H9 (cell line): ENCODE data around the gene LMCD1. TPM values are rescaled to one million over a fixed set of nuclear protein-coding genes. Genes with fewer than 3 reads are reported as not detected.

Experiments
- DNase-seq: peaks from one replicate; pipeline ENCODE4 v3.0.0-alpha.2; 2017
- H2AFZ ChIP-seq: one replicate; pipeline ENCODE4 v1.6.1; 2013; ENCODE audit warnings: mild to moderate bottlenecking, low read length, control low read depth, moderate library complexity
- H2AK5ac ChIP-seq: 2 replicates; pipeline ENCODE4 v1.6.1; 2013; ENCODE audit warnings: low read length, control low read depth, mixed read lengths; ENCODE audit not compliant: insufficient read length
- H2BK120ac ChIP-seq: one replicate; pipeline ENCODE4 v1.6.1; 2013; ENCODE audit warnings: low read depth, mild to moderate bottlenecking, low read length, control low read depth, inconsistent platforms; ENCODE audit not compliant: poor library complexity, severe bottlenecking
- H2BK12ac ChIP-seq: 2 replicates; pipeline ENCODE4 v1.6.1; 2013; ENCODE audit warnings: low read length, control low read depth, mixed read lengths, low read depth; ENCODE audit not compliant: insufficient read length
- H2BK15ac ChIP-seq: 2 replicates; pipeline ENCODE4 v1.6.1; 2013; ENCODE audit warnings: low read depth, low read length, control low read depth
- H2BK20ac ChIP-seq: one replicate; pipeline ENCODE4 v1.6.1; 2013; ENCODE audit warnings: low read depth, mild to moderate bottlenecking, low read length, control low read depth, inconsistent platforms; ENCODE audit not compliant: poor library complexity, severe bottlenecking
- H2BK5ac ChIP-seq: 2 replicates; pipeline ENCODE4 v1.6.1; 2013; ENCODE audit warnings: low read length, control low read depth, mixed read lengths; ENCODE audit not compliant: insufficient read length
- H3K14ac ChIP-seq: 2 replicates; pipeline ENCODE4 v1.6.1; 2013; ENCODE audit warnings: low read length, control low read depth; ENCODE audit not compliant: insufficient read depth
- H3K18ac ChIP-seq: 2 replicates; pipeline ENCODE4 v1.6.1; 2013; ENCODE audit warnings: low read depth, mild to moderate bottlenecking, mixed read lengths, low read length, control low read depth; ENCODE audit not compliant: insufficient read length
- H3K23ac ChIP-seq: 2 replicates; pipeline ENCODE4 v1.6.1; 2013; ENCODE audit warnings: low read length, control low read depth, mixed read lengths, low read depth; ENCODE audit not compliant: insufficient read length
- H3K23me2 ChIP-seq: 2 replicates; pipeline ENCODE4 v1.6.1; 2013; ENCODE audit warnings: low read depth, mild to moderate bottlenecking, mixed read lengths, low read length, control low read depth; ENCODE audit not compliant: insufficient read length, poor library complexity, severe bottlenecking
- H3K27ac ChIP-seq: 2 replicates; pipeline ENCODE4 v1.5.1; 2013; ENCODE audit warnings: low read length, control low read depth, mixed read lengths, low read depth; ENCODE audit not compliant: insufficient read length
- H3K27me3 ChIP-seq: 2 replicates; pipeline ENCODE4 v1.6.1; 2013; ENCODE audit warnings: low read length, control low read depth, inconsistent platforms; ENCODE audit not compliant: insufficient read depth
- H3K4ac ChIP-seq: 2 replicates; pipeline ENCODE4 v1.6.1; 2013; ENCODE audit warnings: low read depth, mild to moderate bottlenecking, control low read depth, inconsistent platforms, low read length, moderate library complexity
- H3K4me1 ChIP-seq: 2 replicates; pipeline ENCODE4 v1.6.1; 2013; ENCODE audit warnings: low read length, control low read depth, inconsistent platforms; ENCODE audit not compliant: insufficient read depth
- H3K4me2 ChIP-seq: 2 replicates; pipeline ENCODE4 v1.6.1; 2013; ENCODE audit warnings: low read length, control low read depth, mixed read lengths; ENCODE audit not compliant: insufficient read length, insufficient read depth
- H3K56ac ChIP-seq: 2 replicates; pipeline ENCODE4 v1.6.1; 2013; ENCODE audit warnings: low read depth, mild to moderate bottlenecking, mixed read lengths, low read length, control low read depth; ENCODE audit not compliant: insufficient read length
- H3K79me1 ChIP-seq: 2 replicates; pipeline ENCODE4 v1.6.1; 2013; ENCODE audit warnings: low read depth, mild to moderate bottlenecking, moderate library complexity, low read length, control low read depth, inconsistent platforms; ENCODE audit not compliant: insufficient read depth, poor library complexity, severe bottlenecking
- H3K79me2 ChIP-seq: 2 replicates; pipeline ENCODE4 v1.6.1; 2013; ENCODE audit warnings: low read length, control low read depth, inconsistent platforms; ENCODE audit not compliant: insufficient read depth
- H3K9ac ChIP-seq: 2 replicates; pipeline ENCODE4 v1.6.1; 2013; ENCODE audit warnings: low read length, control low read depth, mixed read lengths; ENCODE audit not compliant: insufficient read length; ENCODE audit errors: extremely low read depth
- H3K9me3 ChIP-seq: one replicate; pipeline ENCODE4 v1.6.1; 2013; ENCODE audit warnings: low read depth, low read length, inconsistent platforms; ENCODE audit not compliant: control insufficient read depth
- H3T11ph ChIP-seq: one replicate; pipeline ENCODE4 v1.6.1; 2013; ENCODE audit warnings: mild to moderate bottlenecking, low read length, control low read depth, inconsistent platforms
- H4K20me1 ChIP-seq: one replicate; pipeline ENCODE4 v1.6.1; 2013; ENCODE audit not compliant: control insufficient read depth, insufficient read length, insufficient read depth
- H4K5ac ChIP-seq: 2 replicates; pipeline ENCODE4 v1.6.1; 2013; ENCODE audit warnings: low read depth, mild to moderate bottlenecking, mixed read lengths, low read length, control low read depth; ENCODE audit not compliant: insufficient read length
- H4K8ac ChIP-seq: replicated peaks from 2 replicates; pipeline ENCODE4 v1.6.1; 2013; ENCODE audit warnings: low read length, control low read depth, mixed read lengths, low read depth; ENCODE audit not compliant: insufficient read length
- H4K91ac ChIP-seq: 2 replicates; pipeline ENCODE4 v1.6.1; 2013; ENCODE audit warnings: low read depth, mild to moderate bottlenecking, moderate library complexity, mixed read lengths, low read length, control low read depth; ENCODE audit not compliant: insufficient read length
- H3K27ac Mint-ChIP-seq, 3 experiments: 2 replicates in 2 of 3; 3 replicates in 1 of 3; pipeline ENCODE4 v1.8.0; 2020 to 2021; ENCODE audit warnings: mixed read lengths in 3 of 3, mild to moderate bottlenecking in 1 of 3, moderate library complexity in 1 of 3
- H3K27me3 Mint-ChIP-seq: 2 replicates; pipeline ENCODE4 v1.8.0; 2021; ENCODE audit warnings: low read depth, mild to moderate bottlenecking, moderate library complexity, mixed read lengths
- H3K36me3 Mint-ChIP-seq, 3 experiments: 2 replicates in 2 of 3; 3 replicates in 1 of 3; pipeline ENCODE4 v1.8.0; 2020 to 2021; ENCODE audit warnings: low read depth in 3 of 3, mixed read lengths in 3 of 3; ENCODE audit not compliant: insufficient read depth in 1 of 3
- H3K4me1 Mint-ChIP-seq, 2 experiments: 2 replicates each; pipeline ENCODE4 v1.8.0; 2020; ENCODE audit warnings: mixed read lengths in 2 of 2
- H3K4me3 Mint-ChIP-seq, 2 experiments: 2 replicates in 1 of 2; 3 replicates in 1 of 2; pipeline ENCODE4 v1.8.0; 2020 to 2021; ENCODE audit warnings: mild to moderate bottlenecking in 2 of 2, mixed read lengths in 2 of 2, moderate library complexity in 1 of 2
- H3K9me3 Mint-ChIP-seq, 2 experiments: 2 replicates in 1 of 2; 3 replicates in 1 of 2; pipeline ENCODE4 v1.8.0; 2020; ENCODE audit warnings: mild to moderate bottlenecking in 2 of 2, mixed read lengths in 2 of 2, moderate library complexity in 1 of 2
- CTCF ChIP-seq: fragments of 200-600 bp; sonication (generic); conservative IDR thresholded peaks from 3 replicates; pipeline ENCODE4 v1.8.0; 2021; ENCODE audit warnings: antibody characterized with exemption, mild to moderate bottlenecking
- WGBS: extraction: QIAGEN DNeasy Blood & Tissue Kit; methylation state at CpG from one replicate; pipeline ENCODE4 v1.1.7; 2013; ENCODE audit warnings: missing lambda C conversion rate, low lambda C conversion rate, mixed read lengths; ENCODE audit not compliant: insufficient read length; ENCODE audit errors: extremely low coverage; 5-methylcytosine and 5-hydroxymethylcytosine counted together
- total RNA-seq: library from RNA; stranded (reverse); gene quantifications from 2 replicates; pipeline ENCODE4 v1.2.1, GENCODE V29; 2021

LMCD1 gene
- total RNA-seq, 1 experiment from 2014 or later: 19.2 TPM

GRCh38 chr3:8562081-8562595 is 60.5 kb downstream of the LMCD1 start:
- no peak overlapping the region for H2BK15ac ChIP-seq
- no peaks in the 10 kb centered on the region for H4K20me1 ChIP-seq
- H2AK5ac ChIP-seq: no peak overlapping the region
- H3K4me2 ChIP-seq: no peak overlapping the region
- no peak overlapping the region for H3K27ac ChIP-seq
- H3K27me3 ChIP-seq: no peaks in the 10 kb centered on the region
- H2BK5ac ChIP-seq: no peak overlapping the region
- no peak overlapping the region for H4K91ac ChIP-seq
- H3K79me1 ChIP-seq: no peaks in the 10 kb centered on the region
- no peak for DNase-seq
- WGBS: no CpG with 5 or more reads among the region's 3 CpGs
- H3K14ac ChIP-seq: no peak overlapping the region
- no peak overlapping the region for H3K4ac ChIP-seq
- no peak overlapping the region for H4K8ac ChIP-seq
- H3K27me3 Mint-ChIP-seq: no peaks in the 10 kb centered on the region
- TF ChIP-seq CTCF: no peak
- H2BK12ac ChIP-seq: no peak overlapping the region
- no peak overlapping the region for H3K9ac ChIP-seq
- no peaks in the 10 kb centered on the region for H3K23me2 ChIP-seq
- no peak overlapping the region for H3K4me3 Mint-ChIP-seq
- H3K9me3 ChIP-seq: no peaks in the 10 kb centered on the region
- H2BK20ac ChIP-seq: no peak overlapping the region
- H3T11ph ChIP-seq: no peak overlapping the region
- H3K27ac Mint-ChIP-seq: peak overlapping the region in 1 of 3 experiments; percentile 41; a peak in 2 of 7 replicates
- no peak overlapping the region for H3K56ac ChIP-seq
- H3K4me1 Mint-ChIP-seq: no peaks in the 10 kb centered on the region
- H4K5ac ChIP-seq: no peak overlapping the region
- H3K18ac ChIP-seq: no peak overlapping the region
- H2BK120ac ChIP-seq: no peak overlapping the region
- H3K23ac ChIP-seq: no peak overlapping the region
- H2AFZ ChIP-seq: no peak overlapping the region
- peaks cover 2 to 23% (median 2%) of the 10 kb centered on the region in 3 experiments; a peak in 3 of 7 replicates for H3K36me3 Mint-ChIP-seq
- no peaks in the 10 kb centered on the region for H3K4me1 ChIP-seq
- H3K9me3 Mint-ChIP-seq: no peaks in the 10 kb centered on the region
- no peaks in the 10 kb centered on the region for H3K79me2 ChIP-seq
